ENCODE measurements around the gene DACH1.

DNA sequence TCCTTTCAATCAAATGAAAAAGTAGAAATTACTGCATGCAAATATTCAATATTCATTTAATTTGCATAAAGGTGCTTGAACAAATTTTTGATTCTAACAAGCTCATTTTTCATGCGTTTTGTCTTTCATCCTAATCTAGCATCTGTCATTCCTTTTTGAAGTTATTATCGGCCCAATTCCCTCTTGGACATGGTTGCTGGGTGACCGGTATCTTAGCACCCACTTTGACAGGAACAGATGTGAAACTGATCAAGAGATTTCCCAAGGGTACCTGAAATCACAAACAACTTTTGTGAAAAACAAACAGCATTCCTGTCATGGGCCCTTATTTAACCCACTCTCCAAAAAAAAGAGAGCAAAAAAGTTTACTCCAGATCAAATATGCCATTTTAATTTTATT is 13.3 kb downstream of the DACH1 start:
- TF ChIP-seq, protein P1, sequence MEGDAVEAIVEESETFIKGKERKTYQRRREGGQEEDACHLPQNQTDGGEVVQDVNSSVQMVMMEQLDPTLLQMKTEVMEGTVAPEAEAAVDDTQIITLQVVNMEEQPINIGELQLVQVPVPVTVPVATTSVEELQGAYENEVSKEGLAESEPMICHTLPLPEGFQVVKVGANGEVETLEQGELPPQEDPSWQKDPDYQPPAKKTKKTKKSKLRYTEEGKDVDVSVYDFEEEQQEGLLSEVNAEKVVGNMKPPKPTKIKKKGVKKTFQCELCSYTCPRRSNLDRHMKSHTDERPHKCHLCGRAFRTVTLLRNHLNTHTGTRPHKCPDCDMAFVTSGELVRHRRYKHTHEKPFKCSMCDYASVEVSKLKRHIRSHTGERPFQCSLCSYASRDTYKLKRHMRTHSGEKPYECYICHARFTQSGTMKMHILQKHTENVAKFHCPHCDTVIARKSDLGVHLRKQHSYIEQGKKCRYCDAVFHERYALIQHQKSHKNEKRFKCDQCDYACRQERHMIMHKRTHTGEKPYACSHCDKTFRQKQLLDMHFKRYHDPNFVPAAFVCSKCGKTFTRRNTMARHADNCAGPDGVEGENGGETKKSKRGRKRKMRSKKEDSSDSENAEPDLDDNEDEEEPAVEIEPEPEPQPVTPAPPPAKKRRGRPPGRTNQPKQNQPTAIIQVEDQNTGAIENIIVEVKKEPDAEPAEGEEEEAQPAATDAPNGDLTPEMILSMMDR (IDR thresholded peaks at IDR 0.05): no peak
- TF ChIP-seq EP300 (IDR thresholded peaks at IDR 0.05) (no peak), POLR2A (IDR thresholded peaks at IDR 0.05) (no peak)

Measured in tibial nerve (tissue), 4 donors.